NCI-H128 (cell line): ENCODE measurements around the gene CCDC93.
"Not testable (repeated sequence)": the region's sequence is repeated elsewhere in the genome, so short reads cannot be mapped to it uniquely, and the experiment has no call there.

Source experiments
- DNase-seq: peaks from one replicate; lab custom pipeline; 2025; ENCODE audit not compliant: unreplicated experiment; lab: John Stamatoyannopoulos, UW

The CCDC93 gene

GRCh38 chr2:118045286-118045685 is 31.4 kb upstream of the CCDC93 start:
- DNase-seq = no peak

- DNase-seq = no peak
Measured at GRCh38 chr2:118044854-118045253, 31.0 kb upstream of the CCDC93 start.

GRCh38 chr2:118044103-118044716 is 30.3 kb upstream of the CCDC93 start:
- no peak for DNase-seq

- no peak for DNase-seq
Measured at GRCh38 chr2:118040891-118041290, 27.0 kb upstream of the CCDC93 start.

GRCh38 chr2:118032169-118033013 is 18.5 kb upstream of the CCDC93 start:
- DNase-seq = no peak

- DNase-seq = no peak
Measured at GRCh38 chr2:118031566-118031965, 17.7 kb upstream of the CCDC93 start.

- no peak for DNase-seq
Measured at GRCh38 chr2:118029025-118029424, 15.2 kb upstream of the CCDC93 start.

- no peak for DNase-seq
Measured at GRCh38 chr2:118021356-118021755, 7.5 kb upstream of the CCDC93 start.

GRCh38 chr2:118019821-118020220 is 6.0 kb upstream of the CCDC93 start:
- no peak for DNase-seq

- DNase-seq = no peak
Measured at GRCh38 chr2:118016911-118017310, 3.0 kb upstream of the CCDC93 start.

- not testable (repeated sequence) for DNase-seq
Measured at GRCh38 chr2:118015761-118016160, 1.9 kb upstream of the CCDC93 start.

GRCh38 chr2:118014492-118014824 is 588 bp upstream of the CCDC93 start:
- no peak for DNase-seq

- DNase-seq = no peak
Measured at GRCh38 chr2:118013221-118013723, 598 bp downstream of the CCDC93 start.

GRCh38 chr2:118012778-118013177 is 1.1 kb downstream of the CCDC93 start:
- DNase-seq = no peak

- DNase-seq = no peak
Measured at GRCh38 chr2:118010473-118010872, 3.4 kb downstream of the CCDC93 start.

- no peak for DNase-seq
Measured at GRCh38 chr2:118006861-118007260, 7.0 kb downstream of the CCDC93 start.

GRCh38 chr2:118006326-118006725 is 7.5 kb downstream of the CCDC93 start:
- DNase-seq = no peak

- DNase-seq = peak; percentile 2
Measured at GRCh38 chr2:118003396-118003824, 10.5 kb downstream of the CCDC93 start.

GRCh38 chr2:118000041-118000440 is 13.8 kb downstream of the CCDC93 start:
- no peak for DNase-seq

- DNase-seq = no peak
Measured at GRCh38 chr2:117997872-117998454, 15.9 kb downstream of the CCDC93 start.

GRCh38 chr2:117996525-117996924 is 17.3 kb downstream of the CCDC93 start:
- DNase-seq = no peak

- no peak for DNase-seq
Measured at GRCh38 chr2:117994729-117995128, 19.1 kb downstream of the CCDC93 start.
